ENCODE results near the gene AMER2. TPM values are rescaled to one million over a fixed set of nuclear protein-coding genes. Genes with fewer than 3 reads are reported as not detected.

AMER2 gene, protein sequence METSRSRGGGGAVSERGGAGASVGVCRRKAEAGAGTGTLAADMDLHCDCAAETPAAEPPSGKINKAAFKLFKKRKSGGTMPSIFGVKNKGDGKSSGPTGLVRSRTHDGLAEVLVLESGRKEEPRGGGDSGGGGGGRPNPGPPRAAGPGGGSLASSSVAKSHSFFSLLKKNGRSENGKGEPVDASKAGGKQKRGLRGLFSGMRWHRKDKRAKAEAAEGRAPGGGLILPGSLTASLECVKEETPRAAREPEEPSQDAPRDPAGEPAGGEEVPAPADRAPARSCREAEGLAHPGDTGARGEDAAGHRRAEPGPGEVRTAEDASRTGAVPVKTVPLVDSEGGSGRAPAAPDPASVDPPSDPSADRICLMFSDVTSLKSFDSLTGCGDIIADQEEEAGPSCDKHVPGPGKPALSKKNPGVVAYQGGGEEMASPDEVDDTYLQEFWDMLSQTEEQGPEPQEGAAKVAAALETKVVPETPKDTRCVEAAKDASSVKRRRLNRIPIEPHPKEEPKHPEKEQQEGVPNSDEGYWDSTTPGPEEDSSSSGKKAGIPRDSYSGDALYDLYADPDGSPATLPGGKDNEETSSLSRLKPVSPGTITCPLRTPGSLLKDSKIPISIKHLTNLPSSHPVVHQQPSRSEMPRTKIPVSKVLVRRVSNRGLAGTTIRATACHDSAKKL
- total RNA-seq, result under 1 TPM; 0.02 to 0.07 TPM
- polyA plus RNA-seq (2013, experiment 1 of 2), result 14.6 TPM
- polyA plus RNA-seq (2013, experiment 2 of 2), result 11.1 TPM
- long read RNA-seq, experiment 1, result 0 reads
- long read RNA-seq, experiment 2, partial matches to known transcripts, result 0 of 1 reads
- long read RNA-seq, experiment 2, other reads (novel, unspliced or antisense), result 0 of 1 reads
- long read RNA-seq, experiment 3, result 0 reads
- long read RNA-seq, experiment 4, result 0 reads

DNA sequence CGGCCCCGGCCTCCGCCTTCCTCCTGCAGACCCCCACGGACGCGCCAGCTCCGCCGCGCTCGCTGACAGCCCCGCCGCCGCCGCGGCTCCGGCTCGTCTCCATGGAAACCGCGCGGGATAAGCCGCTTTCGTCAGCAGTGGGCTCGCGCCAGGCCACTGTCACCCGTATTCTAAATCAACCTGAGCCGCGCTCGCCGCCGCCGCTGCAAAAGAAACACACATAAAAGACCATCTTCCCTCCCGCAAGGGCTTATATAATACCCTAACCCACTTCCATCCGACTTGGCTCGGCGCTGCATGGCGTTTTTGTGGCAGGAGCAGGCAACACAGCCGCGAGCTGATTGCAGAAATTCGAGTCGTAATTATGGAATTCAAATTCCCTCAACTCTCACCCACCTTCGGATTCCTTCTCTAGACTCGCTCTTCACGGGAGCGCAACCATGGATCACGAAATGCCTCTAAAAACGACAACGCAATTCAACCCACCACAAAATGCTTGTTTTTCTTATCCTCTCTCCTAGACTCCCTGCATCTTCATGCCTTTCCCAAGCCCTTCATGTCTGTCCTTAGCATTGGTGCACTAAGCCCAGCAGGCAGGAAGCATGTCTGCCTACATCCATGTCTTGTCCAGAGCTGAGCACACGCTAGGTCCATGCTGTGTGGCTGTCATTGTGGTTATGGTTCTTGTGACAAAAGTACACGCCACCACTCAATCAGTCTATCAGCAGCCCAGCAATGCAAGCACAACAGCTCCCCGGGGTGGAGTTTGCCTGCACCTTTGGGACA lies at the start of gene AMER2:
Gene AMER2 (minus strand): TSS at position 772 of the 786 bp plus-strand sequence. CDS start 669 bp downstream, at position 103.
- Histone ChIP-seq H3K27me3 (ENCODE audit: control insufficient read depth, insufficient read depth, low read length, poor library complexity, severe bottlenecking) (peaks cover 50% of the 10 kb centered on the region), H3K27ac (ENCODE audit: low read depth, low read length) (peak within 1 kb of the TSS; percentile 80), H3K9ac (ENCODE audit: extremely low read depth, low read length, poor library complexity, severe bottlenecking) (no peak within 1 kb of the TSS), H3K9me3 (ENCODE audit: control insufficient read depth, low read length) (no peaks in the 10 kb centered on the region), H3K36me3 (ENCODE audit: control insufficient read depth, insufficient read depth, low read length) (no peaks in the 10 kb centered on the region), H3K4me3 (ENCODE audit: low read length) (peak within 1 kb of the TSS; percentile 67), H3K4me1 (ENCODE audit: control insufficient read depth, insufficient read depth, low read length) (no peaks in the 10 kb centered on the region)
- peak; percentile 68 for DNase-seq
- TF ChIP-seq, protein P1, sequence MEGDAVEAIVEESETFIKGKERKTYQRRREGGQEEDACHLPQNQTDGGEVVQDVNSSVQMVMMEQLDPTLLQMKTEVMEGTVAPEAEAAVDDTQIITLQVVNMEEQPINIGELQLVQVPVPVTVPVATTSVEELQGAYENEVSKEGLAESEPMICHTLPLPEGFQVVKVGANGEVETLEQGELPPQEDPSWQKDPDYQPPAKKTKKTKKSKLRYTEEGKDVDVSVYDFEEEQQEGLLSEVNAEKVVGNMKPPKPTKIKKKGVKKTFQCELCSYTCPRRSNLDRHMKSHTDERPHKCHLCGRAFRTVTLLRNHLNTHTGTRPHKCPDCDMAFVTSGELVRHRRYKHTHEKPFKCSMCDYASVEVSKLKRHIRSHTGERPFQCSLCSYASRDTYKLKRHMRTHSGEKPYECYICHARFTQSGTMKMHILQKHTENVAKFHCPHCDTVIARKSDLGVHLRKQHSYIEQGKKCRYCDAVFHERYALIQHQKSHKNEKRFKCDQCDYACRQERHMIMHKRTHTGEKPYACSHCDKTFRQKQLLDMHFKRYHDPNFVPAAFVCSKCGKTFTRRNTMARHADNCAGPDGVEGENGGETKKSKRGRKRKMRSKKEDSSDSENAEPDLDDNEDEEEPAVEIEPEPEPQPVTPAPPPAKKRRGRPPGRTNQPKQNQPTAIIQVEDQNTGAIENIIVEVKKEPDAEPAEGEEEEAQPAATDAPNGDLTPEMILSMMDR (conservative IDR thresholded peaks at IDR 0.05), result no peak
- no peaks in the 10 kb centered on the region for H3K36me3 Mint-ChIP-seq (ENCODE audit: low read depth)
- H3K27me3 Mint-ChIP-seq (ENCODE audit: insufficient read depth), result peaks cover 69% of the 10 kb centered on the region
- WGBS, 2 experiments (ENCODE audit: insufficient coverage in 1 of 2, insufficient read length in 1 of 2), result 3 to 6% methylated on average over 16 to 50 of the region's 50 CpGs
- H3K9me3 Mint-ChIP-seq, result no peaks in the 10 kb centered on the region
- H3K27ac Mint-ChIP-seq, result no peak within 1 kb of the TSS
- peak within 1 kb of the TSS; percentile 66 for H3K4me3 Mint-ChIP-seq
- peaks cover 18% of the 10 kb centered on the region for H3K4me1 Mint-ChIP-seq

DNA sequence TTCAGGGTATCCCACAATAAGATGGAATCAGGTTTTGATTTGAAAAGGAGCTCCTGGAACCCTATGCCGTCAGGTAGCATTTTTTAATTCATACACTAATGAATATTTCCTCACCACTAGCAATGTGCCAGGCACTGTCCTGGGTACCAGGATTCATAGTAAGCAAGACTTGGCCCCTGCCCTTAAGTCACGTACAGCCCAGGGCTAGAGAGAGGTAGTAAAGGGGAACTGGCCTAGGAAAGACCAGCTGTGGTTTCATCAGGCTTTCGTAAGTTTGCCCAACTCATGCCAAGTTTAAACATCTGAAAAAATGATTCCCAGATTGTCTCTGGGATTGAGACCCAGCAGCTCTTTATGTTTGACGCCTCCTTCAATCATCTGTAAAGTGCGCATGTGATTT lies 45.9 kb upstream of the AMER2 start:
- TF ChIP-seq, protein P1 (conservative IDR thresholded peaks at IDR 0.05), result no peak
- Histone ChIP-seq H3K4me3 (ENCODE audit: low read length) (no peak overlapping the region), H3K4me1 (ENCODE audit: control insufficient read depth, insufficient read depth, low read length) (no peaks in the 10 kb centered on the region), H3K9ac (ENCODE audit: extremely low read depth, low read length, poor library complexity, severe bottlenecking) (no peak overlapping the region), H3K9me3 (ENCODE audit: control insufficient read depth, low read length) (no peaks in the 10 kb centered on the region), H3K27me3 (ENCODE audit: control insufficient read depth, insufficient read depth, low read length, poor library complexity, severe bottlenecking) (no peaks in the 10 kb centered on the region), H3K27ac (ENCODE audit: low read depth, low read length) (peak overlapping the region; percentile 92), H3K36me3 (ENCODE audit: control insufficient read depth, insufficient read depth, low read length) (no peaks in the 10 kb centered on the region)
- H3K9me3 Mint-ChIP-seq, result no peaks in the 10 kb centered on the region
- no peaks in the 10 kb centered on the region for H3K4me1 Mint-ChIP-seq
- no peaks in the 10 kb centered on the region for H3K27me3 Mint-ChIP-seq (ENCODE audit: insufficient read depth)
- 95 to 97% methylated on average over 4 to 5 of the region's 5 CpGs for WGBS, 2 experiments (ENCODE audit: insufficient coverage in 1 of 2, insufficient read length in 1 of 2)
- H3K36me3 Mint-ChIP-seq (ENCODE audit: low read depth), result no peaks in the 10 kb centered on the region
- no peak overlapping the region for H3K4me3 Mint-ChIP-seq
- no peak for DNase-seq
- no peak overlapping the region for H3K27ac Mint-ChIP-seq

All from endodermal cell (in vitro differentiated cells).